DOHH2 (cell line): ENCODE data around the gene FMNL2.

ENCODE experiments used
- CTCF ChIP-seq: fragments of 200-600 bp; sonication (generic); IDR thresholded peaks from one replicate; pipeline ENCODE4 v1.5.1; 2014; ENCODE audit warnings: antibody characterized with exemption, mild to moderate bottlenecking, low read depth, low read length; ENCODE audit not compliant: poor library complexity, severe bottlenecking
- EZH2phosphoT487 ChIP-seq: fragments of 200-600 bp; sonication (generic); IDR thresholded peaks from 2 replicates; pipeline ENCODE4 v1.6.1; 2017; ENCODE audit warnings: borderline replicate concordance, mild to moderate bottlenecking, antibody characterized with exemption, low read length, moderate library complexity, mixed read lengths

GRCh38 chr2:152402780-152403759 lies 68.1 kb downstream of the FMNL2 start:
- TF ChIP-seq CTCF (no peak), EZH2phosphoT487 (no peak)
